ENCODE data around the gene SLC6A20.
"Not testable (repeated sequence)": the region's sequence is repeated elsewhere in the genome, so short reads cannot be mapped to it uniquely, and the experiment has no call there.

SLC6A20 gene

DNA sequence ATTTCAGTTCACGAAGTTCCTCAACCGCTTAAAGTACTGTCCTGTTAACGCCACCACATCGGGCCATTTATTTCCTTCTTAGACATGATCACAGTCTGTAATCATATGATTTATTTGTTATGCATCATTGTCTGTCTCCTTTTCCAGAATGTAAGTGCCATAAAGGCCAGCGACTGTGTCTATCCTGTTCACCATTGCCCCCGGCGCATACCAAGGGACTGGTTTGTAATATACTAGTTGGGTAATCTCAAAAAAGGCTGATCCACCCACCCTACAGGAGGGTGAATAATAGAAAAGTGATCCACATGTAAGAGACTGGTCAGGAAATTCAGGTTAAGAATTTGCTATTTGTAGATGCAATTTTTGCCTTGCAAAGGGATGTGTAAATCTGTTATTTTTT, 41.9 kb downstream of the SLC6A20 start:
- no peak for DNase-seq

DNA sequence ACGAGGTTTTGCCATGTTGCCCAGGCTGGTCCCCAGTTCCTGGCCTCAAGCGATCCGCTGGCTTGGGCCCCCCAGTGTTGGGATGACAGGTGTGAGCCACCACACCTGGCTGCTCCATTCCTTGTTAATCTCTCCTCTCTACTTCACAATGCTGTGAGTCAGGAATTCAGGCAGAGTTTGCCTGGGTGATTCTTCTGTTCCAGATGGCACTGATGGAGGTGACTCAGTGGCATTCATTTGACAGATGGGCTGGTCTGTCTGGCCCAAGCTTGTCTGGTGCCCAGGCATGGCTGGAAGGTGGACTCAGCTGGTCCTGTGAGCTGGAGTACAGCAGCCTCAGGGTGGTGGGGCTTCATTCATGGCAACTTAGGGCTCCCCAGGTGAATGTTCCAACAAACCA, 43.2 kb downstream of the SLC6A20 start:
- DNase-seq = no peak

DNA sequence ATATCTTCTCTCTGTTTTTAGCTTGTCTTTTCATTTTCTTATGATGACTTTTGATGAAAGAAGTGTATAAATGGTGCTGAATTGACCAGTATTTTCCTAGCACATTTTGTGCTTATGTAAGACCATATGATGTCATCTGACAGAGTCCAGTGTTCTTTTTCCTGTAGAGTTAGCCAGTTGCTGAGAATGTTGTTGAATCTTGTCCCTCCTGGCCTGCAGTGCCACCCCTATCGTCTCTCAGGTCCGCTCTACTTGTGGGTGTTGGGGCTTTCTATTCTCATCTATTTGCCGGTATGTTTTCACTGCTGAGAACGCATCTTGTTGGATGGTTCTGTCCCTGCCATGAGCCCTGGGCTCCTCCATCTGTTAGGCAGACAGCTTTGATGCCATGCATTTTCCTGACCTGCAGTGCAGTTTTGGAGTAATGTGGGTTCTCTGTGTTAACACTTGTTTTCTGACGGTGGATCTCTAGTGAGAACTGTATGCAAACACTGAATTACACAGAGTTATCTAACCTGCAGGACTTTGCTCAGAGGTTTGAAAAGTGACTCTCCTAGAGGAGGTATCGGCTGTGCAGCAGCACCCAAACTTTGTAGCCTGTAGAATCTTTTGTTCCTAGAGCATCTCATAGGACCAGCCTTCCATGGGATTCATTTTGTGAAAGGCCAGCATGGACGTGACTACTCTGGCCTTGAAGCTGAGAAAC, 44.6 kb downstream of the SLC6A20 start:
- no peak for DNase-seq

DNA sequence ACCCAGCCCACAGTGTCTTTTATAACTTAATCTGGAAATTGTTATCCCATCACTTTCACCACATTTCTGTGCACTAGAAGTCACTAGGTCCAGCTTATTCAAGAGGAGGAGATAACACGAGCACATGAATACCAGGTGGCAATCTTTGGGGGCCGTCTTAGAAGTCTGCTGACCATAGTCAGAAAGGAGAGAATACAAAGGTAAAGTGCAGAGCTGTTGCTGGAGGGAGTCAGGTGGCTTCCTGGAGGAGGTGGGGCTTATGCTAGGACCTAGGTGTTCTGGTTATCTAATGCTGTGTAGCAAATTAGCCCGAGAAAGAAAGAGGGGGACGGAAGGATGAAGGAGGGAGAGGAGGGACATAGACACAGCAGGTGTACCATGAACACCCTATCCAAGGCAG, 46.5 kb downstream of the SLC6A20 start:
- no peak for DNase-seq

DNA sequence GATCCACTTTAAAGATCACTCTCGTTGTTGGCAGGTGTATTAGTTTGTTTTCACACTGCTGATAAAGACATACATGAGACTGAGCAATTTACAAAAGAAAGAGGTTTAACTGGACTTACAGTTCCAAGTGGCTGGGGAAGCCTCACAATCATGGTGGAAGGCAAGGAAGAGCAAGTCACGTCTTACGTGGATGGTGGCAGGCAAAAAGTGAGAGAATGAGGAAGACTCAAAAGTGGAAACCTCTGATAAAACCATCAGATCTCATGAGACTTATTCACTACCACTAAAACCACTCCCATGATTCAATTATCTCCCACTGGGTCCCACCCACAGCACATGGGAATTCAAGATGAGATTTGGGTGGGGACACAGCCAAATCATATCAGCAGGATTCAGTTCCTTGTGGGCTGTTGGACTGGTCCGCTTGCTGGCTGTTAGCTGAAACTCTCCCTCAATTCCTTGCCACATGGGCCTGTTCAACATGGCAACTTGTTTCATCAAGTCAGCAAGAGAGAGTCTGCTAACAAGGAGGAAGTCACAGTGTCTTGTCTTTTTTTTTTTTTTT, 47.2 kb downstream of the SLC6A20 start:
- DNase-seq = not testable (repeated sequence)

DNA sequence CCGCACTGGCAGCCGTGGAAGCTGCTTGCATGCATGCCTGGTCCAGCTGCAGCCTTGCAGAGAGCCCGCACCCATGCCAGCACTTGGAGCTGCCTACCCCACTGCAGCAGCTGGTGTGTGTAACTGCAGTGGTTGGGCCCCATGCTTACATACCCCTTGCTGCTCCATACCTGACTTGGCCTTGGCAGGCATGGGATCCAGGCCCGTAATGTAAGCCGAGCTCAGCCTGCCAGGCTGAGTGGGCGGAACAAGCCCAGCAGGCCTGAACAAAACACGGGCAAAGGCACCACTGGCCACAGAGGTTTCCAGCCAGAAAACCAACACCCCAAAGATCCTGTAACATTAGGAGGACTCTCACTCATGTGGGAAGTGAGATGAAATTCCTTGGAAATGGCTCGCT, 48.3 kb downstream of the SLC6A20 start:
- DNase-seq = no peak

DNA sequence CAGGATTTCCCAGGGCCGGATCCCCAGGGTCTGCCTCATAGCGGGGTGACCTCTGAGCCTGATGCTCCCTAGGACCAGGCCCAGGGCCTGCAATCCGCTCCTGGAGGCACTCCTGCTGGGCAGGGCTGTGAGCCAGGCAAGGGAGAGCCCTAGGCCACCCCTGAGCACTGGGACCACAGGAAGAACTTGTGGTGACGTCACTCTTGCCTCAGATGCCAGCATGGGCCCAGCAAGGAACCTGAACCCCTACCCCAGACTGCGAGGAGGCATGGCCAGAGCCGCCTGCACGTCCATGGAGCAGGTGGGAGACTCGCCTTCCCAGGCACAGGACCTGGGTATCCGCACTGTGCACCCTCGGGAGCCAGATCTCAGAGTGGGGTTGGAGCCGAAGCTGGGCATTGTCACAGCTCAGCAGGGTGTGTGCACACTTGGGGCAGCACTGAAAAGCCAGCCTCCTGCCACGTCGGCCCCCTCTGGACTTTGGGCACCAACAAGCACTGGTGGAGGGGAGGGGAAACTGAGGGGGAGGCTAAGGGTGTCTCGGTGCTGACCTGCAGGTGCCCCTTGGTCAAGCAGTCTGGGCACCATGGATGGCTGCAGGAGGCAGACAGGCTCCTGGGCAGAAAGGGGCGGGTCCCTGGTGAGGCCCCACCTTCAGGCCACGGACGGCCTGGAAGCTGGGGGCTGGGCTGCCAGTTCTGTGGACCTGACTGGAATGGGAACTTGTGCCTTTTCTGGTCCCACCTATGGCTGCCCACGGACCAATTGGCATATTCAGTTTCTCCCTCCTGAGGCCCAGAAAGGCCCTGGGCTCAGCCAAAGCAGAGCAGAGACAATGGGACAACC, 49.3 kb downstream of the SLC6A20 start:
- DNase-seq = no peak

DNA sequence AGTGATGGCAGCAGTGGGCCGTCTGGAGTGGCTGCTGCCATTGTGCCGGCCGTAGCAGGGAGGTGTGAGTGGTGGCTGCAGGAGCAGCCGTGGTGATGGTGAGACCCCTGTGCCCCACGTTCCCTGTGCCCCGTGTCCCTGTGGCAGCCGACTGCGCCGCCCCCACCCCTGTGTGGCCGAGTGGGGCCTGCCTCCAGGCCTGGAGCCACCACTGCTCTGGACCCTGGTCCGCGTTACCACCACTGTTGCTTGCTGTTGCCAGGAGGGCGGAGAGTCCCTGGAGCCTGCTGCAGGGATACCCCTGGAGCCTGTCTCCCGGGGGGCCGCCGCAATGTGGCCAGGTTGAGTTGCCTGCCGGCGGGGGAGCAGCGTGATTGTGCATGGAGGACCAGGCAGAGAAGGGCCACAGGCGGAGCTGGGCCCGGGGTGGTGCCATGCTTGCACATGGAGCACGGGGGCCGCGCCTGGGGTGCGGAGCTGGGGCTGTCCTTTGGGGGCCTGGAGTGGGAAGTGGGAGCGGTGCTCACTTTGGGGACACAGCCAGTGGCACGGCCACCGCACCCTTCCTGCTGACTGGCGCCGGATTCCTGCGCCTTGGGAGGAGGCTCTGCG, 50.1 kb downstream of the SLC6A20 start:
- DNase-seq = no peak

DNA sequence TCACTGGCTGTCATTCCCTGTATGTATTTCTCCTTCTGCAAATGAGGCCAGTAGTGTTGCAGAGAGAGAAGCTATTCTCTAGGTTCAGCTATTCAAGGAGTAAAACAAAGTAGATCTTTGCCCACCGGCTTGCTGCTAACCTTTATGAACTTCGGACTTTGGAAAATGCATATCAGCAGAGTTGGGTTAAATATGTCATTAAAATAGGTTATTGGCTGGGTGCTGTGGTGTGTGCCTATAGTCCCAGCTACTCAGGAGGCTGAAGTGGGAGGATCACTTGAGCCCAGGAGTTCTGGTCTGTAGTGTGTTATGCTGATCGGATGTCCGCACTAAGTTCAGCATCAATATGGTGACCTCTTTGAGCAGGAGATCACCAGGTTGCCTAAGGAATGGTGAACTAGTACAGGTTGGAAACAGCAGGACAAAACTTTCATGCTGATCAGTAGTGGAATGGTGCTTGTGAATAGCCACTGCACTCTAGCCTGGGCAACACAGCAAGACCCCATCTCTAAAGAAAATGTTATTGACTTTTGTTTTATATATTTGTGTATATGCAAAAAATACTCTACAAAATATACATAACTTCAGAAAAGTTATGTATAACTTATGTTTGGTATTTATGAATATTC, 53.8 kb downstream of the SLC6A20 start:
- no peak for DNase-seq

DNA sequence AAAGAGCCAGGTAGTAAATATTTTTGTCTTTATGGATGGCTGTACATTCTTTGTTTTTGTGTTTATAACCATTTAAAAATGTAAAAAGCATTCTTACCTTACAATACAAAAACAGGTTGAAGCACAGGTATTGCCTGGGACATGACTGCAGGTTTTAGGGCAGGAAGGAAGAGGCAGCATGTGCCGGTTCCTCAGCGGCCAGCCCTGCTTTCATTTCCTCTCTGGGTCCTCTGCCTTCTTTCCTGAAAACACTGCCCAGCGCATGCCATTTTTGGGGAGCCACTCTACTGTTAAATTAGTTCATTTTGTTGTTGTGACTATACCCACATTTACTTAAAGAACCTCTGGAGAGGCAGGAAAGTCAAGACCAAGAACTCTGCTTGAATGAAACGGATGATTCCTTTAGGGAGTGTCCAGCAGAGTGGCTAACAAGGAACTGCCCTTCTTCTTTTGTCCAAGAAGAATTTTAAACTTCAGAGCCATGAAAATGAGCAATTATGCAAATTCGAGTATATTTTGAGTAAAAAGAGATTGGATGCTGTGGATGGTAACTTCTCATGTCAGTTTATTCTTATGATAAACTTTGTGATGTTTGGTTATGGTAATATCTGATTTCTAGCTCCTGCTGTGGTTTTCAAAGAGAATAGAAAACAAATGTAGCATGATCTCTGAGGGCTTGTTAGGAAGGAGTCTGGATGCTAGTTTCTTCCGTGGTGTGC, 54.4 kb downstream of the SLC6A20 start:
- DNase-seq = no peak

DNA sequence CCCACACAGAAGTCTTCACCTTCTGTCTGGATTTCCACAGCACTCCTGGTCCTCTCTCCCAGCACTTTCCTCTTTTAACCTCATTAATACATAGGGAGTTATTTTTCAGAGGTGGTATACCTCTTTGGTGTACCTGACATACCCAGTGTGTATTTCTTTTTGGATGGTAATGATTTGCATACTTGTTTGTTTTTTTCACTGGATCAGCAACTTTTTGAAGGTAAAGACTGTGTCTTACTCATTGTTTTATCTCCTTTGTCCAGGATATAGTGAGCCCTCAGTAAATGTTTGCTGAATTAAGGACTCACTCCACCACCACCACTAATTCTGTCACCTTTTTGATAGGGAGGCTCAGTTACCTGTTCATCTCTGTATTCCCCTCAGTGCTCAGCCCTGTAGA, 55.1 kb downstream of the SLC6A20 start:
- no peak for DNase-seq

DNA sequence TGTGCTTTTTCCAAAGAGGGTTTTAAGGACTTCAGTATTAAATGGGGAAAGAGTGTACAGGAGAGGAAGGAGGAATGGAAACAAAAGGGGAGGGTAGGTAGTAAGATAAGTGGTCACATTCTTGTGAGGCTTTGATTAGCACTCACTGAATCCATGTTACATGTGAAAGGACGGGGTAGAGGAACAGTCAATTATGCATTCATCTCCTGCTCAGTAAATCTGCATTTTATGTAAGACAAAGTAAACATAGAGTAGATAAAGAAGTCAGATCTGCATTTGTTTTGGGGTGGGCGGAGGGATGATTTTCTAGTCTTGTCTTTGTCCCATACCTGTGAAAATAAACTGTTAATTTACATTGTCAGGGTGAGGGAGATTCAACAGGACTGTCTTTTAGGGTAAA, 56.3 kb downstream of the SLC6A20 start:
- DNase-seq = no peak

DNA sequence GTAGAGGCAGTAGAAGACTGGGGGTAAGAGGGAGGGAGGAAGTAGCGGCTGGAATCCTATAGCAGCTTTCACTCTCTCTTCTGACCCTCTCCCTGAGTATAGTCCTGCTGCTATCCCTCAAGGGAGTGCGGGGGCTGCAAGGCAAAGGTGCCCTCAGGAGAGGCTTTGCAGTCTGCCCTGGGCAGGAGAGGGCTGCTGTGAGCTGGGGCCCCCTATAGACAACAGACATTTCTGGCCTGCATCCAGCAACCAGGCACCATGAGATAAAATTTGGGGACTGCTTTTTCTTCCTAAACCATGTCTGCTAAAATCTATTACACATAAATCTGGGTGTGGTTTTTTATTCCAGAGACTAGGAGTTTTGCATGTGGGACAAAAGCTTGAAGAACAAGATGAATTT, 59.1 kb downstream of the SLC6A20 start:
- DNase-seq = no peak

DNA sequence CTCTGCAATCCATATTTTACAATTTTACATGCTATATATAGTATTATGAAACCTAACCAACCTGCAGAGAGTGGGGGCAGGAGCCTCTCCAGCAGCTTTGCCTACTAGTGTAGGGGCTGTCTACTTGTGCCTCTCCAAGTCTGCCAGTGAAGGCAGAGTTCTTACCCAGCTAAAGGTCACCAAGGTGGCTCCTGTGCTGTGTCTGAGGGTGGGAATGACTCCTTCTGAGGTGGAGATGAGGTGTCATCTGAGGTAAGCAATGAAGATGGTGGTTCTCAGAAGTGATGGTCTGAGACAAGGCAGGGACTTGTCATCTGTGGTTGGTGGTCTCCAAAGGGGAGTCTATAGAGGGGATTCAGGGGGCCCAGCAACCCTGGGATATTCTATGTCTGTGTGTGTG, 59.6 kb downstream of the SLC6A20 start:
- no peak for DNase-seq

DNA sequence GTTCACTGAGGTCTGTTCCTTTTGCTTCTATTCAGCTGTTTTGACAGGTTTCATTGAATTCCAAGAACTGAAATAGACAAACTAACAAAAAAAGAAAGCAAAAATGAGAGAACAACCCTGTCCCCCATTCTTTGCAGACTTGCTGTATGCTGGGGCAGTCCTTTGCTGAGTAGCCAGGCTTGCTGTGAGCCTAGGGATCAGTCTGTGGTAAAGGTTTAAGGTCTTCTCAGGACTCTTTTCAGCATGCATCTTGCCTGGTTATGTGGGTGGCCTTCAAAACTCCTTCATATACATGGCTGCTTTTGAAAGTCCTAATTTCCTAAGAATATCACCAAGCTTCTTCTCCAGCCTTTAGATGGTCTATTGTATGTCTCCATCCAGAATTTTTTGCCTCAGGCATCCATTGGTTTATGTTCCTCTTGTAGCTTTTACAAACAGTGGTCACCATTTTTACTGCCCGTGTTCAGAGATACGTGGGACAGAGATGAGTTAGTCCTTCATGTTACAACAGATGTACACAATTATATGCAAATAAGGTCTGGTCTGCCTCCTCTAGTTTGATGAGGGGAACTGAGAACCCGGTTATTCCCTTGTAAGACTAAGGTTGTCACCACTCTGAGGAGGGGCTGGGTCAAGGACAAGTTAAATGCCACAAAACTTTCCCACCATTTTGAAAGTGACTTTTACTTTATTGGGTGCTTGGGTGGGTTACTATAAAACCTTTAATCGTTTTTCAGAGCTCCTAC, 65.8 kb downstream of the SLC6A20 start:
- no peak for DNase-seq

DNA sequence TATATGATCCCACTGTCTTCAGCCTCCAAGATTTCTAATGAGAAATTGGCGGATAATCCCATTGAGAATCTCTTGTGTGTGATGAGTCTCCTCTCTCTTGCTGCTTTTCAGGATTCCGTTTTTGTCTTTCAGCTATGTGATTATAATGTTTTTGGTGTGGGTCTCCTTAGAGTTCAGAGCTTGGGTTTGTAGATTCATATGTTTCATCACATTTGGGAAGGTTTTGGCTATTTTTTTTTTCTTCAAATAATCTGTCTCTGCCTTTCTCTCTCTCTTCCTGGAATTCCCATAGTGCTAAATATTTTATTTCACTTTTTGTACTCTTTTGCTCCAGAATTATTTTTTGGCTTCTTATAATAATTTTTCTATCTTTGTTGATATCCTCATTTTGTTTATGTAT, 66.7 kb downstream of the SLC6A20 start:
- no peak for DNase-seq

DNA sequence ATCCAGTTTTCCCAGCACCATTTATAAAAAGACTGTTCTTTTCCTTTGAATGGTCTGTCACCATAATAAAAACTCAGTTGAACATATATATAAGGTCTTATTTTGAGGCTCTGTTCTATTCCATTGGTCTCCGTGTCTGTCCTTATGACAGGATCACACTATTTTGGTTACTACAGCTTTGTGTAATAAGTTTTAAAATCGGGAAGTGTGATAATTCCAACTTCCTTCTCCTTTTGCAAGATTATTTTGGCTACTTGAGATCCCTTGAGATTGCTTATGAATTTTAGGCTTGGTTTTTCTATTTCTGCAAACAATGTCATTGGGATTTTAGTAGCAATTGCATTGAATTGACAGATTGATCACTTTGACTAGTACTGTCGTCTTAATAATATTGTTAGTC, 71.4 kb downstream of the SLC6A20 start:
- no peak for DNase-seq

DNA sequence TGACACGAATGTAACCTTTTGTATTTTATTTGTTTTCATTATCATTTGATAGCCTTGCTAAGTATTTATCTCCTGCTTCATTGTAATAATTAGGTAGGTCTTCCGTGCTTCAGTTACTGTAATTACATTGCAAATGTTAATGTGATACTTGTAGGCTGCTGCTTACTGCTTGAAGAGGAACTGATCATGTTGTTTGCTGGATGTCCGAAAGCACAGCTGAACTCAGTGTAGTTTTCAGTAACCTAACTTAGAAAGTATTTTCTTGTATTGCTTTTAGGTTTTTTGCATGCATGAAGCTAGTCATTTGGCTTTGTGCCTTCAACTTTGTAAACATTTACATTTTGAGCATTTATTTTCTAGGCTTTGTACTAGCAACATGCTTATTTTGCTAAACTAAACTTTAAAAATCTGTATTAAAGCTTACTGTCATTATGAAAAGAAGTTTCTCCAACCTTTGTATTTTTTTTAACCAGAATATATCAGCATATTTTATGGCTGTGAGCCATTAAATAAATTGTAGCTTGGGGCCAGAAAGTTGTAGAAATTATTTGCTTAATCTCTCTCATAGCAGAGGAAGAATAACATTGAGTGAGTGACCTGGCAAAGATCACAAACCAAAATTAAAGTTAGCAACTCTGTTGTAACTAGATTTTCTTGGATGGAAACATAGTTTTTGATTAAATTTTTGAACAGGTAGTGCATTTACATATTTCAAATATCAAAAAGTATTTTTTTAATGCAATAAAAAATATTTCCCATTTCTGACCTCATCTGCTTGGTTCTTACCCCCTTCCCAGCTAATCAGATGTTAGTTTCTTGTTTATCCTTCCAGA, 76.5 kb downstream of the SLC6A20 start:
- no peak for DNase-seq

DNA sequence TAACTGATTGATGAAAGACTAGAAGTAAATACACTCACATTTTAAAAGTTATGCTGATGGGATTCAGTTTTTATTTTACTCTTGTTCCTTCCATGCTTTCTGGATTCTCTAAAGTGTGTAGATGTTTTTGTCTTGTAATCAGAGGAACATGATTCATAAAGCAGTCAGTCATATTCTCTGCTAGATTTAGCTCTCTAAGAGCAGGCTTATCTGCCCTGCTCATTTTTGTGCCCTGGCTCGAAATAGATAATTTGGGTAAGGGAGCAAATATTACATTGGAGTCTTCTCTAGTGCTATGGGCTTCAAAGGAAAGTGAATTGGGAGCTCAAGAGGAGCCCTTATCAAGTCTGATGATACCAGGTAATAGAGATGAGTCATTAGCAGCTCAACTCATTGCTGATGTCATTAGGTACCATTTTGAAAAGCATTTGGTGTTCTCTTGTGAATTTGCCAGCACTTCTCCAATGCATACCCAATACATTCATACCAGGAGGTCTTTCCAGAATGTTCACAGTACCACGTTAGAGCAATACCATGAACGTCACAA, 79.5 kb downstream of the SLC6A20 start:
- DNase-seq = no peak

DNA sequence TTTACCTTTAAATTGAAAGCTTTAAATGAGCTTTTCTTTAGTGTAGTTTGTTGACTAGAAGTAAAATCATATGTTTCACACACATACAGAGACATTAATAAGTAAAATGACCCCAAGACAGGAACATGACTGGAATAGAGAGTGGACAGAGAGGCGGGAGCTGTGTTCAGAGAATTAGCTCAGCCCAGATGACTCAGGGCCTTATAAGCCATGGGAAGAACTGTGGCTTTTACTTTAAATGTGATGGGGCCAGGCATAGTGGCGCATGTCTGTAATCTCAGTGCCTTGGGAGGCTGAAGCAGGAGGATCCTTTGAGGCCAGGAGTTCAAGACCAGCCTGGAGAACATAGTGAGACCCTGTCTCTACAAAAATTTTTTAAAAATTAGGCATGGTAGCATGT, 80.4 kb downstream of the SLC6A20 start:
- DNase-seq = no peak

Data from activated CD8-positive, alpha-beta memory T cell treated with anti-CD3 and anti-CD28 coated beads, Interleukin-2, amount 50 U/mL, for 48 hours (primary cell).